Muscle of back (tissue), 11 donors: ENCODE results near the gene LRRC3. TPM values are rescaled to one million over a fixed set of nuclear protein-coding genes. Genes with fewer than 3 reads are reported as not detected.

Source experiments
- DNase-seq, 3 donors: peaks; one replicate each; pipeline versions ENCODE4 v3.0.0 to v3.0.0-alpha.2; 2013
- polyA plus RNA-seq, 10 donors: library from polyadenylated mRNA; unstranded; fragments of 120-200 nt; gene quantifications; one replicate each; pipeline ENCODE4 v1.2.1, GENCODE V29; 2013; ENCODE audit not compliant: insufficient read length in 10 of 10

The LRRC3 gene
- polyA plus RNA-seq, 10 donors: 2.0 to 4.3 (median 2.6) TPM

DNA sequence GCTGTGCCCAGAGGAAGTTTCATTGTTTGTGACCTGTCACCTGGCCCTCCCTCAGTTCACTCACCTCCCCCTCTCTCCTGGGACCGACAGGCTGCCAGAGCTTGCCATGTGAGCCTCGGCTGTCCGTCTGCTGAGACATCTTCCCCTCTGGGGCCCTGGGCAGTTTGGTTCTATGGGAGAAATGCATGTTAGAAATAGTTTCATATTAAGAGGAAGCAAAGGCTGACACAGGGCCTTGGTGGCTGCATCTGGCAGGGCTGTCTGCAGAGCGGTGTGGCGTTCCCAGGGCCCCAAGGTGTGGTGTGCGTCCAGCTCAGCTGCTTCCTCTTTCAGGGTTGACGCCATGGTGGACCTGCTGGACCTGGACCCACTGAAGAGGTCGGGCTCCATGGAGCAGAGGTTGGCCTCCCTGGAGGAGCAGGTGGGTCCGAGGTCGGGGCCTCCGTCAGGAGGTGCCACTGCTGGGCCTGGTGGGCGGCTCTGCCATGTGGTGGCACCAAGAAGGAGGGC is 31.9 kb upstream of the LRRC3 start:
- DNase-seq: no peak

- no peak for DNase-seq
These were observed 31.2 kb upstream of the LRRC3 start for GRCh38 chr21:44423941-44424607.

GRCh38 chr21:44424608-44425306 is 30.6 kb upstream of the LRRC3 start:
- no peak for DNase-seq

DNA sequence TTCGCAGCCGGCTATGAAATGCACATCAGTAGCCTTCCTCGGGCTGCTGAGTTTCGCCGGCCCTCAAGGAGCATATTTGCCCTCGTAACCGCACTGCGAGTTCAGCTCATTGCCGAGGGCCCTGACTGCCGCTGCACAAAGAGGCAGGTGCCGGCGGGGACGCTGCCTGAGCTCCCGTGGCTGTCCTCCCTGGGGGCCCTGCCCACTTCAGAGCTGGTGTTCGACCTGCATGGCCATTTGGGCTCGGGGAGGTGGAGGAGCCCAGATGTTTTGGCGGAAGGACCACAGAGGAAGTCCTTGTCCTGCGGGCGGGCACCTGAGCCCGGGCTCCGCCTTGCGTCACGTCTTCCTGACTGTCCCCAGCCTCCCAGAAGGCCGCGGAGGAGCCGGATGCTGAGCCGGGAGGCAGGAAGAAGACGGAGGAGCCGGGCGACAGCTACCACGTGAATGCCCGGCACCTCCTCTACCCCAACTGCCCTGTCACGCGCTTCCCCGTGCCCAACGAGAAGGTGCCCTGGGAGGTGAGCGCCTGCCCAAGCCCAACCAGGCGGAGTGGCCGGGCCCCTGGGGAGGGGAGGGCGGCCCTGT is 29.9 kb upstream of the LRRC3 start:
- DNase-seq: no peak

- no peak for DNase-seq
These were observed 29.2 kb upstream of the LRRC3 start for GRCh38 chr21:44425895-44426662.

DNA sequence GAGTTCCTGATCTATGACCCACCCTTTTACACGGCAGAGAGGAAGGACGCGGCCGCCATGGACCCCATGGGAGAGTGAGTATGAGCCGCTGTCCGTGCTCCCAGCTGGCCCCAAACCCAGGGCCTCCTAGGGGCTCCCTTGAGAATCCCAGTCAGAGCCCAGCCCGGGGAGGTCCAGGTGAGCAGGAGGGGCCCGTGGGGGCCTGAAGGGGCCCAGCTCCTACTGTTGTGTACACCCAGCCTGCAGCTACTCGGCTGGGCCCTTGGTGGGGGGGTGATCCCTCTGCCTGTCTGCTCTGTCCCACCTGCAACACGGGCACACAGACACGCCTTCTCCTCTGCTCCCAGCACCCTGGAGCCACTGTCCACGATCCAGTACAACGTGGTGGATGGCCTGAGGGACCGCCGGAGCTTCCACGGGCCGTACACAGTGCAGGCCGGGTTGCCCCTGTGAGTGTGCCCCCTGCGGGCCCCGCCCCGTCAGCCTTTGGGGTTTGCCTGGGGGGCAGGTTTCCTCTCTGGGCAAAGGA is 28.6 kb upstream of the LRRC3 start:
- DNase-seq: no peak

- no peak for DNase-seq
These were observed 27.8 kb upstream of the LRRC3 start for GRCh38 chr21:44427241-44428120.

DNA sequence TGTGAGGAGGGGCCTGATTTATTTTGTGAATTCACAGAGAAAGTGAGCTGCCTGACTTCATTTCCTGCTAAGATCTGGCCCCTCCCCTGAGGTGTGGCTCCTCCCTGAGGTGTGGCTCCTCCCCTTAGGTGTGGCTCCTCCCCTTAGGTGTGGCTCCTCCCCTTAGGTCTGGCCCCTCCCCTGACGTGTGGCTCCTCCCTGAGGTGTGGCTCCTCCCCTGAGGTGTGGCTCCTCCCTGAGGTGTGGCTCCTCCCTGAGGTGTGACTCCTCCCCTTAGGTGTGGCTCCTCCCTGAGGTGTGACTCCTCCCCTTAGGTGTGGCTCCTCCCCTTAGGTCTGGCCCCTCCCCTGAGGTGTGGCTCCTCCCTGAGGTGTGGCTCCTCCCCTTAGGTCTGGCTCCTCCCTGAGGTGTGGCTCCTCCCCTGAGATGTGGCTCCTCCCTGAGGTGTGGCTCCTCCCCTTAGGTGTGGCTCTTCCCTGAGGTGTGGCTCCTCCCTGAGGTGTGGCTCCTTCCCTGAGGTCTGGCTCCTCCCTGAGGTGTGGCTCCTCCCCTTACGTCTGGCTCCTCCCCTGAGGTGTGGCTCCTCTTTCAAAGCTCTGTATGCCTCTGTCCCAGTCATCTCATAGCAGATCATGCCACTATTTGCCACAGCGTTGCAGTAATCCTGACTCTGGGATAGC is 26.9 kb upstream of the LRRC3 start:
- DNase-seq: no peak

DNA sequence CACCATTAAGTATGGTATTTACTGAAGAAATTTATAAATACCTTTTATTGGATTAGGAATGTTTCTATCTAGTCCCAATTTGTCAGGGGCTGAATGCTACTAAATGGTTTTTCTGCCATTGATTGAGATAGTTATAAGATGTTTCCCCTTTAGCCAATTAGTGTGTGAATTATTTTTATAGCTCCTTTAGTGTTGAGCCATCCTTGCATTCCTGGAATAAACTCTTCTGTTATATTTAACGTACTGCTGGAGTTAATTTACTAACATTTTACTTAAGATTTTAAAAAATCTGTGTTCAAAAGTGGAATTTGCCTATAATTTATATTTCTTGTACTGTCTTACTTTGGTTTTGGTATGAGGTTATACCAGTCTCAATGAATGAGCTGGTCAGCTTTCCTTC is 25.4 kb upstream of the LRRC3 start:
- no peak for DNase-seq

DNA sequence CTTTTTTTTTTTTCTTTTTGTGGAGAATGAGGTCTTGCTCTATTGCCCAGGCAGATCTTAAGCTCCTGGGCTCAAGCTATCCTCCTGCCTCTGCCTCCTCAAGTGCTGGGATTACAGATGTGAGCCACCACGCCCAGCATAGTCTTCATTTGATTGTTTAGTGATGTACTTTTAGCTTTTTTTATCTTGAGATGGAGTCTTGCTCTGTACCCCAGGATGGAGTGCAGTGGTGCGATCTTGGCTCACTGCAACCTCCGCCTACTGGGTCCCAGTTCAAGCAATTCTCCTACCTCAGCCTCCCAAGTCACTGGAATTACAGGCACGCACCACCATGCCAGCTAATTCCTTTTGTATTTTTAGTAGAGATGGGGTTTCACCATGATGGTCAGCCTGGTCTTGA is 24.0 kb upstream of the LRRC3 start:
- no peak for DNase-seq

GRCh38 chr21:44432841-44433790 is 22.2 kb upstream of the LRRC3 start:
- no peak for DNase-seq

DNA sequence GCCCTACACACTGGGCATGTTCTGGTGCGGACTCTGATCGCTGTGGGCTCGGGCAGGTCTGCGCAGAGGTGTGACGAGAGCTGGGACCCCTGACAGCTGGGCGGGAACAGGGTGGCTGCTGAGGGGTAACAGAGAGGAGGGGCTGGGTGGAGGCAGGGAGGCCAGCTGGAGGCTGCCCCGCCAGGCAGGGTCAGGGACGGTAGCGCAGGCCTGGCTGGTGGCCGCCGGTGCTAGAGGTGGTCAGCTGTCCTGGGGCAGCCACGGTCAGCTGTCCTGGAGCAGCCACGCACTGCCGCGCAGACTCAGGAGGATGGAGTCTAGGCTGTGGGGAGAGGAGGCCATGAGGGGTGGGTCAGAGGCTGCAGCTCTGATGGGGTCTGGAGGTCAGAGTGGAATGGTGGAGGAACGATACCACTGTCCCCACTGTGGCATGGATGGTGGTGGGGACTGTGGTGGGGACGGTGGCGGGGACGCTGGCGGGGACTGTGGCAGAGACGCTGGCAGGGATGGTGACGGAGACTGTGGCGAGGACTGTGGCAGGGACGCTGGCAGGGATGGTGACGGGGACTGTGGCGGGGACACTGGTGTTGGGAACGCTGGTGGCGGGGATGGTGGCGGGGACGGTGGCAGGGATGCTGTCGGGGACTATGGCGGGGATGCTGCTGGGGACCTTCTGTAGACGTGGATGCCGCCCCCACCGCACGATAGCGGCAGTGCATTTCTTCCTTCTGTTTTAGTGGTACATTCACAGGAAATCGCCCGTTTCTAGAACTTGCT is 21.3 kb upstream of the LRRC3 start:
- DNase-seq: no peak

- no peak for DNase-seq
These were observed 20.8 kb upstream of the LRRC3 start for GRCh38 chr21:44434568-44434925.

- DNase-seq: no peak
These were observed 20.2 kb upstream of the LRRC3 start for GRCh38 chr21:44434936-44435635.

DNA sequence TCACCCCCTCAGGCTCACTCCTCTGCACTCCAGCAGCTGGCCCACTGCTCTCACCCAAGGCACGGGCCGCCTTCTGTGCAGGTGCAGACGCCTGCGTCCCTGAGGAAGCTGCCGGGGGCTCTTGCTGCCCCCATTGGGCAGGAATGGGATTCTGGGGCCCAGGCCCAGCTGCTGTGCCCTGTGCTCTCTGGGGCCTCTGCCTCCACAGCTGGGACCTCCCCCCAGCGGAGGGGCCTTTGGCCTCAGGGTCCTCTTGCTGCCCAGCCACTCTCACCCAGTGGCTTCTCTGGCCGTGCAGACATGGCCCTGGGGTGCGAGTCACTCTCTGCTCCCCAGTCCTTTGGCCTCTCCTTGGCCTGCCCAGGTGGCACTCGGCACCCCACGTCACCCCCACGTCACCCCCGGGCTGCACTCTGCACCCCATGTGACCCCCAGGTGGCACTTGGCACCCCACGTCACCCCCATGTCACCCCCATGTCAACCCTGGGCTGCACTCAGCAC is 19.1 kb upstream of the LRRC3 start:
- DNase-seq: no peak

GRCh38 chr21:44436958-44437357 is 18.4 kb upstream of the LRRC3 start:
- no peak for DNase-seq

DNA sequence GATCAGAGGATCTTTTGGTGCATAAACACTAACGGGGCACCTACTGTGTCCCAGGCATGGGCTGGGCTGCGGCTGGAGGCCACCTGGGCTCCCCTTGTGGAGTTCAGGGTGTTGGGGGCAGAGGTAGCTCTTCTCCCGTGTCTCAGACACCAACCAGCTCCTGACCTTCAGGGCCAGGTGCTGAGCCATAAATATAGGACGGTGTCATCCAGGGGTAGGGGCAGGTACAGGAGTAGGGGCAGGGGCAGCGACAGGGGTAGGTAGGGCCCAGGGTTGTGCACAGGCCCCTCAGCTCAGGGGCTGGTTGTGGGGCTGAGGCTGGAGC is 18.0 kb upstream of the LRRC3 start:
- DNase-seq: no peak
